ENCODE data around the gene CHMP6. TPM values are rescaled to one million over a fixed set of nuclear protein-coding genes. Genes with fewer than 3 reads are reported as not detected.
"Not testable (repeated sequence)": the region's sequence is repeated elsewhere in the genome, so short reads cannot be mapped to it uniquely, and the experiment has no call there.

The CHMP6 gene
- total RNA-seq, 2 experiments from 2014 or later, result 15.9 to 19.4 TPM

- Mint-ChIP-seq H3K36me3 (ENCODE audit: low read depth) (no peaks in the 10 kb centered on the region), H3K9me3 (ENCODE audit: low read depth) (peaks cover 3% of the 10 kb centered on the region), H3K4me1 (peaks cover 20% of the 10 kb centered on the region), H3K27ac (no peak overlapping the region), H3K27me3 (peaks cover under 1% of the 10 kb centered on the region), H3K4me3 (no peak overlapping the region)
- no peak for DNase-seq
- ChIA-PET POLR2A (no interaction called here), CTCF (interaction anchor here (0.7 kb wide), 2 partner anchors 17 to 81 kb away, joined by 4 read pairs; no protein-coding TSS in a partner anchor)
- intact Hi-C loops (cut with DNase I, micrococcal nuclease), result loop anchor here in 1 of 2 experiments (10.0 kb wide), 1 partner anchor 223 kb away; no protein-coding TSS in a partner anchor
- ATAC-seq, result no peak
Measured at GRCh38 chr17:81021531-81022343, 30.1 kb downstream of the CHMP6 start.

- Mint-ChIP-seq H3K9me3 (ENCODE audit: low read depth) (peaks cover 6% of the 10 kb centered on the region), H3K4me3 (no peak overlapping the region), H3K27me3 (peaks cover 5% of the 10 kb centered on the region), H3K4me1 (peaks cover 20% of the 10 kb centered on the region), H3K36me3 (ENCODE audit: low read depth) (peaks cover 2% of the 10 kb centered on the region), H3K27ac (no peak overlapping the region)
- DNase-seq (no peak), ATAC-seq (no peak)
- POLR2A ChIA-PET, result no interaction called here
- CTCF ChIA-PET, result interaction anchor here (0.7 kb wide), 2 partner anchors 17 to 80 kb away, joined by 4 read pairs; no protein-coding TSS in a partner anchor
- intact Hi-C loops (cut with DNase I, micrococcal nuclease), result loop anchor here in 1 of 2 experiments (10.0 kb wide), 1 partner anchor 222 kb away; no protein-coding TSS in a partner anchor
Measured at GRCh38 chr17:81022344-81022676, 30.7 kb downstream of the CHMP6 start.

GRCh38 chr17:81025065-81025740 lies 33.6 kb downstream of the CHMP6 start:
- Mint-ChIP-seq H3K27ac (no peak overlapping the region), H3K4me1 (peaks cover 5% of the 10 kb centered on the region), H3K4me3 (no peak overlapping the region), H3K36me3 (ENCODE audit: low read depth) (peaks cover 2% of the 10 kb centered on the region), H3K27me3 (peaks cover 11% of the 10 kb centered on the region), H3K9me3 (ENCODE audit: low read depth) (peaks cover 6% of the 10 kb centered on the region)
- ATAC-seq, result no peak
- ChIA-PET CTCF (interaction anchor here (0.6 to 3.4 kb wide), 7 partner anchors 10 to 640 kb away, joined by 3 to 17 read pairs (median 4); no protein-coding TSS in a partner anchor), POLR2A (no interaction called here)
- intact Hi-C loops (cut with DNase I, micrococcal nuclease), result loop anchor here in 1 of 2 experiments (10.0 kb wide), 1 partner anchor 220 kb away; no protein-coding TSS in a partner anchor
- DNase-seq, result no peak

GRCh38 chr17:81025741-81026129 lies 34.1 kb downstream of the CHMP6 start:
- Mint-ChIP-seq H3K4me1 (peaks cover 5% of the 10 kb centered on the region), H3K4me3 (no peak overlapping the region), H3K36me3 (ENCODE audit: low read depth) (peaks cover 2% of the 10 kb centered on the region), H3K27me3 (peaks cover 11% of the 10 kb centered on the region), H3K9me3 (ENCODE audit: low read depth) (peaks cover 6% of the 10 kb centered on the region), H3K27ac (no peak overlapping the region)
- ChIA-PET POLR2A (no interaction called here), CTCF (interaction anchor here (0.7 to 3.4 kb wide), 6 partner anchors 10 to 641 kb away, joined by 3 to 17 read pairs (median 4); no protein-coding TSS in a partner anchor)
- intact Hi-C loops (cut with DNase I, micrococcal nuclease), result loop anchor here in 1 of 2 experiments (10.0 kb wide), 1 partner anchor 219 kb away; no protein-coding TSS in a partner anchor
- ATAC-seq (no peak), DNase-seq (no peak)

GRCh38 chr17:81026266-81027036 lies 34.8 kb downstream of the CHMP6 start:
- peaks cover 6% of the 10 kb centered on the region for H3K9me3 Mint-ChIP-seq (ENCODE audit: low read depth)
- H3K27ac Mint-ChIP-seq, result no peak overlapping the region
- H3K4me1 Mint-ChIP-seq, result peaks cover 5% of the 10 kb centered on the region
- CTCF ChIA-PET, result interaction anchor here (0.5 to 3.4 kb wide), 4 partner anchors 76 to 219 kb away, joined by 4 to 17 read pairs (median 4); no protein-coding TSS in a partner anchor
- DNase-seq (no peak), ATAC-seq (no peak)
- H3K36me3 Mint-ChIP-seq (ENCODE audit: low read depth), result peaks cover 2% of the 10 kb centered on the region
- H3K27me3 Mint-ChIP-seq, result peaks cover 11% of the 10 kb centered on the region
- no peak overlapping the region for H3K4me3 Mint-ChIP-seq
- intact Hi-C loops (cut with DNase I, micrococcal nuclease), result loop anchor here in 1 of 2 experiments (10.0 kb wide), 1 partner anchor 218 kb away; no protein-coding TSS in a partner anchor
- POLR2A ChIA-PET, result no interaction called here

- ChIA-PET POLR2A (no interaction called here), CTCF (interaction anchor here (0.5 kb wide), 1 partner anchor 218 kb away, joined by 4 read pairs; no protein-coding TSS in a partner anchor)
- Mint-ChIP-seq H3K27me3 (peaks cover 11% of the 10 kb centered on the region), H3K9me3 (ENCODE audit: low read depth) (peaks cover 6% of the 10 kb centered on the region), H3K4me3 (no peak overlapping the region), H3K27ac (no peak overlapping the region), H3K4me1 (peaks cover 5% of the 10 kb centered on the region), H3K36me3 (ENCODE audit: low read depth) (peaks cover 2% of the 10 kb centered on the region)
- no peak for DNase-seq
- intact Hi-C loops (cut with DNase I, micrococcal nuclease), result loop anchor here in 1 of 2 experiments (10.0 kb wide), 1 partner anchor 218 kb away; no protein-coding TSS in a partner anchor
- no peak for ATAC-seq
Measured at GRCh38 chr17:81027038-81027437, 35.4 kb downstream of the CHMP6 start.

- ATAC-seq (no peak), DNase-seq (no peak)
- intact Hi-C loops (cut with DNase I, micrococcal nuclease), result loop anchor here in 1 of 2 experiments (10.0 kb wide), 1 partner anchor 217 kb away; no protein-coding TSS in a partner anchor
- Mint-ChIP-seq H3K4me1 (peaks cover 5% of the 10 kb centered on the region), H3K27me3 (peaks cover 11% of the 10 kb centered on the region), H3K36me3 (ENCODE audit: low read depth) (peaks cover 2% of the 10 kb centered on the region), H3K4me3 (no peak overlapping the region), H3K9me3 (ENCODE audit: low read depth) (peaks cover 6% of the 10 kb centered on the region), H3K27ac (no peak overlapping the region)
- CTCF ChIA-PET, result no interaction called here
- POLR2A ChIA-PET, result no interaction called here
Measured at GRCh38 chr17:81027591-81028505, 36.2 kb downstream of the CHMP6 start.

GRCh38 chr17:81028506-81028858 lies 36.8 kb downstream of the CHMP6 start:
- DNase-seq (no peak), ATAC-seq (no peak)
- ChIA-PET CTCF (no interaction called here), POLR2A (no interaction called here)
- H3K4me1 Mint-ChIP-seq, result peaks cover 8% of the 10 kb centered on the region
- peaks cover 16% of the 10 kb centered on the region for H3K27me3 Mint-ChIP-seq
- H3K9me3 Mint-ChIP-seq (ENCODE audit: low read depth), result peaks cover 6% of the 10 kb centered on the region
- no peak overlapping the region for H3K27ac Mint-ChIP-seq
- H3K36me3 Mint-ChIP-seq (ENCODE audit: low read depth), result peaks cover 2% of the 10 kb centered on the region
- H3K4me3 Mint-ChIP-seq, result no peak overlapping the region
- intact Hi-C loops (cut with DNase I, micrococcal nuclease), result loop anchor here in 1 of 2 experiments (10.0 kb wide), 1 partner anchor 216 kb away; no protein-coding TSS in a partner anchor

- intact Hi-C loops (cut with DNase I, micrococcal nuclease), result loop anchor here (10.0 kb wide), 2 partner anchors 215 to 945 kb away; partner anchors contain the start of gene ASPSCR1 (in 1 of the 2)
- CTCF ChIA-PET, result no interaction called here
- H3K4me3 Mint-ChIP-seq, result no peak overlapping the region
Measured at GRCh38 chr17:81029859-81030258, 38.2 kb downstream of the CHMP6 start.

GRCh38 chr17:81030312-81030711 lies 38.7 kb downstream of the CHMP6 start:
- POLR2A ChIA-PET; ATAC-seq; DNase-seq; H3K27ac Mint-ChIP-seq; H3K36me3 Mint-ChIP-seq (ENCODE audit: low read depth); CTCF ChIA-PET; H3K4me3 Mint-ChIP-seq; H3K9me3 Mint-ChIP-seq (ENCODE audit: low read depth): not testable (repeated sequence)
- H3K27me3 Mint-ChIP-seq, result peaks cover 21% of the 10 kb centered on the region
- intact Hi-C loops (cut with DNase I, micrococcal nuclease), result loop anchor here in 1 of 2 experiments (10.0 kb wide), 1 partner anchor 944 kb away; the partner anchor contains the start of gene ASPSCR1
- peaks cover 12% of the 10 kb centered on the region for H3K4me1 Mint-ChIP-seq

More at GRCh38 chr17:81029859-81030258, 38.2 kb downstream of the CHMP6 start:
- Mint-ChIP-seq H3K27ac (no peak overlapping the region), H3K36me3 (ENCODE audit: low read depth) (peaks cover 2% of the 10 kb centered on the region), H3K4me1 (peaks cover 12% of the 10 kb centered on the region), H3K27me3 (peaks cover 21% of the 10 kb centered on the region), H3K9me3 (ENCODE audit: low read depth) (peaks cover 6% of the 10 kb centered on the region)
- DNase-seq (no peak), ATAC-seq (no peak)
- POLR2A ChIA-PET, result no interaction called here
